Neural progenitor cell (in vitro differentiated cells): ENCODE data around the gene RBFA.

ENCODE experiments used
- CTCF ChIP-seq: fragments of 200-600 bp; sonication (generic); IDR thresholded peaks from 2 replicates; pipeline ENCODE4 v1.5.1; 2017; ENCODE audit warnings: antibody characterized with exemption, mild to moderate bottlenecking
- EZH2 ChIP-seq: fragments of 200-600 bp; sonication (generic); IDR thresholded peaks from 2 replicates; pipeline ENCODE4 v1.6.1; 2017; ENCODE audit warnings: antibody characterized with exemption, mild to moderate bottlenecking, moderate library complexity
- EZH2phosphoT487 ChIP-seq: fragments of 200-600 bp; sonication (generic); IDR thresholded peaks from 2 replicates; pipeline ENCODE4 v1.6.1; 2017; ENCODE audit warnings: antibody characterized with exemption

GRCh38 chr18:80002468-80002867 is 31.8 kb upstream of the RBFA start:
- TF ChIP-seq EZH2 (no peak), CTCF (no peak), EZH2phosphoT487 (no peak)
